GM12878 (cell line): ENCODE data around the gene BCAR3. TPM values are rescaled to one million over a fixed set of nuclear protein-coding genes. Genes with fewer than 3 reads are reported as not detected.

Experiments used
- ATAC-seq: fragments of 200-7000 bp; cut with Tn5 transposase; 3 replicates; pipeline ENCODE4 v1.9.1; 2020; ENCODE audit warnings: mild to moderate bottlenecking, moderate library complexity
- BruUV-seq: library from RNA; stranded (reverse); fragments of 400-500 nt; replicated peaks from 2 replicates; lab custom pipeline; 2021; lab: Mats Ljungman, UMichigan
- CTCF ChIA-PET: fragments of 300-600 bp; sonication (Branson Sonifier 250); formaldehyde crosslinking; extraction: SDS; loops from one replicate; lab custom pipeline; 2021; ENCODE audit warnings: inconsistent platforms; lab: Yijun Ruan, JAX
- POLR2A ChIA-PET: fragments of 350-600 bp; formaldehyde crosslinking; extraction: SDS; loops from one replicate; lab custom pipeline; 2021; ENCODE audit warnings: inconsistent platforms; lab: Charles Lee
- RAD21 ChIA-PET: fragments of 300-600 bp; sonication (Branson Sonifier 250); formaldehyde crosslinking; loops from one replicate; lab custom pipeline; 2023; ENCODE audit warnings: antibody characterized with exemption; ENCODE audit not compliant: unreplicated experiment; lab: Charles Lee
- SMC1A ChIA-PET: fragments of 300-600 bp; sonication (Branson Sonifier 250); formaldehyde crosslinking; loops from one replicate; lab custom pipeline; 2023; ENCODE audit not compliant: unreplicated experiment, uncharacterized antibody; lab: Charles Lee
- DNase-seq: peaks from one replicate; pipeline ENCODE4 v3.0.0-alpha.2; 2011; ENCODE audit warnings: low read depth, low spot score
- FAIRE-seq: peaks from 3 replicates; lab custom pipeline; 2011; peaks lifted over from hg19 to GRCh38; lab: Jason Lieb, UNC
- H2AFZ ChIP-seq: 2 replicates; pipeline ENCODE4 v1.6.0; 2011; ENCODE audit warnings: low read depth, low read length, control low read depth; ENCODE audit not compliant: control insufficient read depth
- H3K27ac ChIP-seq: 2 replicates; pipeline ENCODE4 v1.5.1; 2011; ENCODE audit warnings: control low read depth; ENCODE audit not compliant: control insufficient read depth, insufficient read depth
- H3K27me3 ChIP-seq, 2 experiments: replicated peaks in 1 of 2; 2 replicates each; pipeline versions ENCODE4 v1.6.0 to v1.6.1; 2011; ENCODE audit warnings: low read length in 1 of 2; ENCODE audit not compliant: control insufficient read depth in 2 of 2, insufficient read depth in 2 of 2
- H3K36me3 ChIP-seq, 2 experiments: 2 replicates each; pipeline ENCODE4 v1.5.1; 2011; ENCODE audit warnings: low read length in 1 of 2; ENCODE audit not compliant: control insufficient read depth in 2 of 2, insufficient read depth in 2 of 2
- H3K4me1 ChIP-seq: 2 replicates; pipeline ENCODE4 v1.6.1; 2011; ENCODE audit warnings: mild to moderate bottlenecking, low read length, moderate library complexity, mixed read lengths; ENCODE audit not compliant: control insufficient read depth, insufficient read depth
- H3K4me2 ChIP-seq: 2 replicates; pipeline ENCODE4 v1.6.0; 2011; ENCODE audit warnings: control low read depth; ENCODE audit not compliant: control insufficient read depth, insufficient read depth
- H3K4me3 ChIP-seq: fragments of 200-600 bp; sonication (generic); 2 replicates; pipeline ENCODE4 v1.5.1; 2016
- H3K79me2 ChIP-seq: 2 replicates; pipeline ENCODE4 v1.6.0; 2011; ENCODE audit warnings: low read length; ENCODE audit not compliant: control insufficient read depth, insufficient read depth
- H3K9ac ChIP-seq: 2 replicates; pipeline ENCODE4 v1.8.0; 2011; ENCODE audit warnings: low read length, control low read depth, mixed read lengths; ENCODE audit not compliant: control insufficient read depth, insufficient read depth
- H3K9me3 ChIP-seq: replicated peaks from 3 replicates; pipeline ENCODE4 v1.5.1; 2011; ENCODE audit warnings: mild to moderate bottlenecking, low read length; ENCODE audit not compliant: control insufficient read depth, insufficient read depth
- H4K20me1 ChIP-seq: 2 replicates; pipeline ENCODE4 v1.6.0; 2011; ENCODE audit not compliant: control insufficient read depth, insufficient read depth
- ASH2L ChIP-seq: fragments of 300-600, 200-600 bp; sonication (generic); IDR thresholded peaks from 2 replicates; pipeline ENCODE4 v1.6.1; 2017; ENCODE audit warnings: low read depth, mild to moderate bottlenecking, borderline replicate concordance
- ATF3 ChIP-seq: IDR thresholded peaks from 2 replicates; pipeline ENCODE4 v1.6.1; 2011; ENCODE audit warnings: low read depth, mild to moderate bottlenecking, low read length, moderate library complexity, borderline replicate concordance; ENCODE audit errors: extremely low read depth
- BMI1 ChIP-seq: fragments of 450-650 bp; IDR thresholded peaks from 2 replicates; pipeline ENCODE4 v1.6.1; 2016; ENCODE audit warnings: mild to moderate bottlenecking, moderate library complexity, borderline replicate concordance
- BRCA1 ChIP-seq: IDR thresholded peaks from 2 replicates; pipeline ENCODE4 v1.6.1; 2011; ENCODE audit warnings: low read depth, low read length, improper control_type of control experiment
- IKZF1 ChIP-seq: fragments of 450-650 bp; conservative IDR thresholded peaks from 2 replicates; pipeline ENCODE4 v1.6.1; 2017; ENCODE audit warnings: antibody characterized with exemption, mild to moderate bottlenecking
- NFXL1 ChIP-seq: fragments of 450-650 bp; IDR thresholded peaks from 2 replicates; pipeline ENCODE4 v1.6.1; 2017; ENCODE audit warnings: antibody characterized with exemption, mild to moderate bottlenecking, borderline replicate concordance
- NFYB ChIP-seq: IDR thresholded peaks from 2 replicates; pipeline ENCODE4 v1.6.1; 2011; ENCODE audit warnings: low read depth, mild to moderate bottlenecking, low read length, improper control_type of control experiment, moderate library complexity; ENCODE audit not compliant: insufficient read depth
- NR2C1 ChIP-seq: fragments of 450-650 bp; IDR thresholded peaks from 2 replicates; pipeline ENCODE4 v1.6.1; 2017; ENCODE audit warnings: antibody characterized with exemption, mild to moderate bottlenecking, moderate library complexity
- PML ChIP-seq: IDR thresholded peaks from 2 replicates; pipeline ENCODE4 v1.6.1; 2012; ENCODE audit warnings: low read length, inconsistent platforms
- POLR2AphosphoS5 ChIP-seq: IDR thresholded peaks from 2 replicates; pipeline ENCODE4 v1.6.1; 2011; ENCODE audit warnings: mild to moderate bottlenecking, low read length, inconsistent platforms
- PRDM15 ChIP-seq: fragments of 450-650 bp; formaldehyde crosslinking; IDR thresholded peaks from 2 replicates; pipeline ENCODE4 v1.4.0; 2020; ENCODE audit warnings: mild to moderate bottlenecking, moderate library complexity
- RBBP5 ChIP-seq: fragments of 200-600 bp; sonication (generic); conservative IDR thresholded peaks from 2 replicates; pipeline ENCODE4 v1.6.1; 2016
- RCOR1 ChIP-seq: conservative IDR thresholded peaks from 2 replicates; pipeline ENCODE4 v1.6.1; 2012; ENCODE audit warnings: low read depth, low read length, improper control_type of control experiment
- RUNX3 ChIP-seq: IDR thresholded peaks from 2 replicates; pipeline ENCODE4 v1.6.1; 2012; ENCODE audit warnings: low read length, inconsistent platforms
- SIN3A ChIP-seq: IDR thresholded peaks from 2 replicates; pipeline ENCODE4 v1.6.1; 2012; ENCODE audit warnings: low read depth, low read length, improper control_type of control experiment
- SMC3 ChIP-seq: IDR thresholded peaks from 2 replicates; pipeline ENCODE4 v1.6.1; 2011; ENCODE audit warnings: low read length, improper control_type of control experiment, borderline replicate concordance
- SREBF1 ChIP-seq: IDR thresholded peaks from 2 replicates; pipeline ENCODE4 v1.6.1; 2012; ENCODE audit warnings: mild to moderate bottlenecking, low read length
- STAT1 ChIP-seq: fragments of 450-650 bp; conservative IDR thresholded peaks from 2 replicates; pipeline ENCODE4 v1.6.1; 2014; ENCODE audit warnings: antibody characterized with exemption, mild to moderate bottlenecking
- STAT3 ChIP-seq: IDR thresholded peaks from 2 replicates; pipeline ENCODE4 v1.6.1; 2011; ENCODE audit warnings: low read depth, low read length, improper control_type of control experiment
- SUPT20H ChIP-seq: IDR thresholded peaks from 2 replicates; pipeline ENCODE4 v1.6.1; 2011; ENCODE audit warnings: low read depth, mild to moderate bottlenecking, low read length, moderate library complexity, borderline replicate concordance; ENCODE audit not compliant: control insufficient read depth
- WGBS: methylation state at CpG from one replicate; pipeline ENCODE4 v1.1.6; 2016; ENCODE audit warnings: low lambda C conversion rate; ENCODE audit not compliant: insufficient replicate concordance, insufficient coverage; ENCODE audit errors: missing lambda C conversion rate; 5-methylcytosine and 5-hydroxymethylcytosine counted together
- in situ Hi-C: fragments of 300-500 bp; cut with MboI; formaldehyde crosslinking; loops from 9 replicates; pipeline ENCODE4 v1.14.3; 2018; ENCODE audit warnings: mixed read lengths
- intact Hi-C: fragments of 100-400 bp; cut with micrococcal nuclease; formaldehyde crosslinking; loops from one replicate; pipeline ENCODE4 v1.14.2; 2022; ENCODE audit not compliant: unreplicated experiment
- polyA plus RNA-seq, 11 experiments: library from polyadenylated mRNA; depleted of rRNA in 4 of 11; unstranded in 6 of 11; stranded (reverse) in 5 of 11; fragments of >200 nt; fragmentation: Nextera tagmentation in 4 of 11; fragmentation: Illumina TruSeq in 1 of 11; extraction: Ambion mirVana in 4 of 11; extraction: Trizol in 1 of 11; gene quantifications; 1 replicate in 1 of 11; 2 replicates in 10 of 11; pipeline versions ENCODE4 v1.2.1 to v1.2.3, GENCODE V29; 2011 to 2016; ENCODE audit warnings: inconsistent platforms in 2 of 11, missing spikeins in 2 of 11, low read depth in 1 of 11
- total RNA-seq, 4 experiments: library from RNA; depleted of rRNA in 3 of 4; stranded (reverse); fragments of >200 nt in 3 of 4; fragmentation: Illumina TruSeq in 1 of 4; extraction: Trizol in 1 of 4; gene quantifications; 2 replicates each; pipeline versions ENCODE4 v1.2.1 to v1.2.3, GENCODE V29; 2013 to 2021

The BCAR3 gene
- total and polyA plus RNA-seq, 10 of the 15 experiments (the other 5 are each of a cell fraction or from before 2014, with no cell fraction given): 1.3 to 6.6 (median 1.8) TPM

GRCh38 chr1:93701629-93702028, 20.0 kb upstream of the BCAR3 start (continued):
- no peak for TF ChIP-seq ASH2L
- no peak for TF ChIP-seq BRCA1
- peak; percentile 50 for TF ChIP-seq IKZF1
- peak; percentile 69 for TF ChIP-seq RUNX3
- TF ChIP-seq SUPT20H: no peak
- no peak for TF ChIP-seq STAT3
- no peak for TF ChIP-seq SMC3
- TF ChIP-seq RCOR1: no peak
- TF ChIP-seq NFXL1: no peak

GRCh38 chr1:93700532-93701469, 19.2 kb upstream of the BCAR3 start:
- no peaks in the 10 kb centered on the region for H3K79me2 ChIP-seq
- no peak overlapping the region for H3K4me2 ChIP-seq
- WGBS: 90% methylated on average over 22 of the region's 22 CpGs
- DNase-seq (no peak), FAIRE-seq (no peak), ATAC-seq (no peak)
- H3K36me3 ChIP-seq: no peaks in the 10 kb centered on the region
- intact Hi-C loops (no loop called here), in situ Hi-C loops (no loop called here)
- H4K20me1 ChIP-seq: no peaks in the 10 kb centered on the region
- ChIA-PET CTCF (interaction anchor here (0.7 to 9.1 kb wide), 4 partner anchors 9 to 396 kb away, joined by 3 to 49 read pairs (median 4); no protein-coding TSS in a partner anchor), RAD21 (interaction anchor here (0.6 to 0.9 kb wide), 2 partner anchors 44 to 50 kb away, joined by 3 read pairs; no protein-coding TSS in a partner anchor), POLR2A (interaction anchor here (0.6 to 1.1 kb wide), 5 partner anchors 15 to 1214 kb away, joined by 3 to 6 read pairs (median 3); partner anchors contain the start of gene GFI1), SMC1A (interaction anchor here (1.1 to 11.9 kb wide), 5 partner anchors 10 to 41 kb away, joined by 3 to 137 read pairs (median 7); no protein-coding TSS in a partner anchor)
- no peaks in the 10 kb centered on the region for H3K27me3 ChIP-seq
- H3K9me3 ChIP-seq: no peaks in the 10 kb centered on the region
- peak overlapping the region; percentile 63; the same call in 1 of the 2 replicates for H3K27ac ChIP-seq
- no peak overlapping the region for H2AFZ ChIP-seq
- peaks cover 54% of the 10 kb centered on the region for H3K4me1 ChIP-seq
- no TSS peak for BruUV-seq
- H3K4me3 ChIP-seq: no peak overlapping the region
- H3K9ac ChIP-seq: no peak overlapping the region
- TF ChIP-seq SIN3A (no peak), NR2C1 (no peak), ATF3 (no peak), SUPT20H (no peak), NFYB (no peak), POLR2AphosphoS5 (no peak), BMI1 (no peak), PML (no peak), STAT1 (no peak), SREBF1 (no peak), RBBP5 (no peak), PRDM15 (CRISPR knock-in tag) (no peak)
